ENCODE results near the gene EGFL7. TPM values are rescaled to one million over a fixed set of nuclear protein-coding genes. Genes with fewer than 3 reads are reported as not detected.

EGFL7 gene
- total and polyA plus RNA-seq, 2 of the 8 experiments (the other 6 are each of a cell fraction or from before 2014, with no cell fraction given) = 37.8 to 53.4 TPM

- TF ChIP-seq ATF2 (IDR thresholded peaks at IDR 0.05; ENCODE audit: low read length) (no peak), USF2 (IDR thresholded peaks at IDR 0.05; ENCODE audit: low read length) (no peak), EZH2 (IDR thresholded peaks at IDR 0.05; ENCODE audit: low read depth, low read length, severe bottlenecking) (no peak), BCL11A (IDR thresholded peaks at IDR 0.05; ENCODE audit: low read depth in 2 of 2, low read length in 2 of 2) (no peak)
Measured at GRCh38 chr9:136628268-136628667, 34.4 kb upstream of the EGFL7 start (continued).
